AML-193 (cell line): ENCODE results near the gene AMOTL2.

Source experiments
- DNase-seq, 2 experiments: peaks; one replicate each; lab custom pipeline; 2025; lab: John Stamatoyannopoulos, UW

AMOTL2 gene

GRCh38 chr3:134315286-134316106 lies 58.8 kb downstream of the AMOTL2 start:
- no peak for DNase-seq

- DNase-seq, result no peak
These were observed 59.5 kb downstream of the AMOTL2 start for GRCh38 chr3:134314588-134315285.

GRCh38 chr3:134313847-134314587 lies 60.2 kb downstream of the AMOTL2 start:
- no peak for DNase-seq

- no peak for DNase-seq
These were observed 61.1 kb downstream of the AMOTL2 start for GRCh38 chr3:134312873-134313846.

GRCh38 chr3:134312072-134312872 lies 62.0 kb downstream of the AMOTL2 start:
- no peak for DNase-seq

- DNase-seq, result no peak
These were observed 62.6 kb downstream of the AMOTL2 start for GRCh38 chr3:134311693-134312071.

- DNase-seq, result no peak
These were observed 63.0 kb downstream of the AMOTL2 start for GRCh38 chr3:134311265-134311664.

- no peak for DNase-seq
These were observed 64.1 kb downstream of the AMOTL2 start for GRCh38 chr3:134309987-134310700.

- peak; percentile 77 to 78 for DNase-seq
These were observed 65.8 kb downstream of the AMOTL2 start for GRCh38 chr3:134308350-134308891.

GRCh38 chr3:134307425-134307824 lies 66.8 kb downstream of the AMOTL2 start:
- no peak for DNase-seq

- no peak for DNase-seq
These were observed 67.9 kb downstream of the AMOTL2 start for GRCh38 chr3:134306320-134306719.
